Measurements from ENCODE around the gene HCK.

The HCK gene

DNA sequence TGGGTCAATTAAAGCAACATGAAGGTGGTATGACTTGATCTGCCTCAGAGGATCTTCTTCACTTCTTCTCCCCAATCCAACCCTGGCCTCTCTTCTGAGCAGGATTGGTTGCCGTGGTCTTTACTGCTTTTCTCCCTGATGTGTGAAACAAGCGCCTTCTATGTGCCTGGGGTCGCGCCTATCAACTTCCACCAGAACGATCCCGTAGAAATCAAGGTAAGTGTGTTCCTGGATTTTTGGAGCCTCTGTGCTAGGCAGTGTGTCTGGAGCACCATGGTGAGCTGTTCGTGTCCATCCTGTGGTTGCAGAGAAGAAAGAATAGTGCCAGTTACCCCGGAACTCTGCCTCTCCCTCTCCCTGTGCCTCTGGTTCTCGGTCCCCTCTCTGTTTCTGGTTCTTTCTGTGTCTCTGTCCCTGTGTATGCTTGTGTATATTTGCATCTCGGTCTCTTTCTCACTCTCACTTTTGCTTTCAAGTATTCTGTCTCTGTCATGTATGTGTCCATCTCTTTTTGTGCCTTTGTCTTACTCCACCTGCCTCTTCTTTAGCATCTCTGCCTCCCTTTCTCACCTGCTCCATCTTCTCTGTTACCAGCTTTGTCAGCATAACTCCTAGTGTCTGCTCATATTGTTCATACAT, 81.0 kb downstream of the HCK start:
- DNase-seq = no peak

DNA sequence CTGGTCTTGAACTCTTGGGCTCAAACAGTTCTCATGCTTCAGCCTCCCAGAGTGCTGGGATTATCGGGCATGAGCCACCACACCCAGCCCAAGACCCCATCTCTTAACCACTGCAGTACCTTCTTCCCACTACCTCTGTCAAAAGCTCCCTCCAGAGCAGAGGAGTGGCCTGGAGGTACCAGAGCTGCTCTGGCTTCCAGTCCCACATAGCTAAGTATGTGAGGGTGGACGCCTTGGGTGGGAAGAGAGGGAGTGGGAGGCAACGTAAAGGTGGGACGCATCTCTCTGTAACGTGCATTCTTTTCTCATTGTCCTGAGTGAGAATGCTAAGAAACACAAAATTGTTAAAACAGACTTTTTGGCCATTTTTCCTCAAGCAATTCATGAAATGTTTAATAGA, 82.0 kb downstream of the HCK start:
- no peak for DNase-seq

GRCh38 chr20:32135983-32136515, 84.0 kb downstream of the HCK start:
- no peak for DNase-seq

DNA sequence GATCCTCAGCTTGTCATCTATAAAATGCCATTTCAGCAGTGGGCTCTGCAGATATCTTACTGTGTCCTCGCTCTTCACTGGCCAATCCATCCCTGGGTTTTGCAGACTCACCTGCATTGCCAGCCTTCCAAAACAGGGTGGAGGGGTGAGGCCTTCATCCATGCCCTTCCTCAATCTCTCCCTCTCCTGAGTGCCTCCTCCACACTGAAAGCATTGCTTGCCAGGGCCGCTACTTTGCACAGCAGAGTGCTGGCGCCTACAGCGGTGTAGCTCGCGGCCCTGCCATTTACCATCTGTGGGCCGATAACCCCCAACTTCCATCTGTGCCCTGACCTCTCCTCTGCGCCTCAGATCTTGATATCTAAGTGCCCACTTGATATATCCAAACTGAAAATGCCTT, 86.9 kb downstream of the HCK start:
- DNase-seq = no peak

DNA sequence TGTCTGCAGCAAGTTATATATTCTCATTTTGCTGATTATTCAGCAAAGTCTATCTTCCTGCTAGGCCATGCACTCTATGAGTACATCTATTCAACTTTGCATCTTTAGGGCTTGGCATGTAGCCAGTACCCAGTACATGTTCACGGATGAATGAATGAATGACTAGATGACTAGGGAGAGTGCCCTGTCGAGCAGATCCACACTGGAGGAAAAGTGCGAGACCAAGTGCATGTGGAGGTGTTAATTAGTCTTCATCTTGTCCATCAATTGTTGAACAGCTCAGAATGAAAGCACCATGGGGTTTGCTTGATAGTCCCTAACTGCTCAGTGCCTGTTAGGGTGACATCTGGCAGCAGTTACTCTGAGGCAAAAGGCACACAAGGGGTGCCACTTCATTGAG, 87.9 kb downstream of the HCK start:
- DNase-seq = no peak

DNA sequence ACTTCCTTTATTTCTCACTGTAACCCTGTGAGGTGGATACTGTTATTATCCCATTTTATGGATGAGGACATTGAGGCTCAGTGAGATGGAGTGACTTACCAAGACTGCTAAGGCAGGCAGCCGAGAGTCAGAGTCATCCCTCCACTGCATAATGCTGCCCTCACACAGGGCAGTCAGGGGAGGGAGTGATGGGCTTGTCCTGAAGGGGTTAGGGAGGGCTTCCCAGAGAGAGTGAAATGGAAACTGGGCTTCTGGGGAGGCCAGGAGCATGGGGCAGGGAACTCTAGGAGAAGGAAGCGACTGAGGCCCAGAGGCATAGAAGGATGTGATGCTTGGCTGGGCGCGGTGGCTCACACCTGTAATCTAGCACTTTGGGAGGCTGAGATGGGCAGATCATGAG, 88.6 kb downstream of the HCK start:
- no peak for DNase-seq

DNA sequence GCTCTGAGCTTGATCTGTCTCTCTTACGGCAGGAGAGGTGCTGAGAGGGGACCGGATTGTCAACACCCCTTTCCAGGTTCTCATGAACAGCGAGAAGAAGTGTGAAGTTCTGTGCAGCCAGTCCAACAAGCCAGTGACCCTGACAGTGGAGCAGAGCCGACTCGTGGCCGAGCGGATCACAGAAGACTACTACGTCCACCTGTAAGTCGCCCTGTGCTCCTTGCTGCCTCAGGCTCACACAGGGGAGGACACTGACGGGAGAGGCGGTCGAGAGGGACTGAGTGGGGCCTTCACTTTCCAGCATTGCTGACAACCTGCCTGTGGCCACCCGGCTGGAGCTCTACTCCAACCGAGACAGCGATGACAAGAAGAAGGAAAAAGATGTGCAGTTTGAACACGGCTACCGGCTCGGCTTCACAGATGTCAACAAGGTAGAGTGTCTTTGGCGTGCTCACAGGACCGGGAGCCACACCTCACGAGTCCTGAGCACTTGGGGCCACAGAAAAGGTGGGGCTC, 89.5 kb downstream of the HCK start:
- no peak for DNase-seq

GRCh38 chr20:32142088-32142487, 90.0 kb downstream of the HCK start:
- DNase-seq = no peak

DNA sequence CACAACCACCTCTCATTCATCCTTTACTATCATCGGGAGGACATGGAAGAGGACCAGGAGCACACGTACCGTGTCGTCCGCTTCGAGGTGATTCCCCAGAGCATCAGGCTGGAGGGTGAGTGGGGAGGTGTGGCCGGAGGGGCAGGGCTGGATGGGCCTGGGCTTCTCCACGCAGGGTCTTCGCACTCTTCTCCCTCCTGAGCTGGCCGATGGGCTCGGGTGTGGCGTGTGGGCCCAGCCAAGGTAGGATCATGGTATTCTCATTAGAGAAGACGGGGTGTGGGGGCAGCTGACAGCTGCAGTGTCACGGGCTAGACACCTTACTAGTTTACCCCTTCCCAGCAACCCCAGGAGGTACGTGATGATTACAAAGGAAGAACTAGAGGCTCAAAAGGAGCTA, 90.9 kb downstream of the HCK start:
- no peak for DNase-seq

DNA sequence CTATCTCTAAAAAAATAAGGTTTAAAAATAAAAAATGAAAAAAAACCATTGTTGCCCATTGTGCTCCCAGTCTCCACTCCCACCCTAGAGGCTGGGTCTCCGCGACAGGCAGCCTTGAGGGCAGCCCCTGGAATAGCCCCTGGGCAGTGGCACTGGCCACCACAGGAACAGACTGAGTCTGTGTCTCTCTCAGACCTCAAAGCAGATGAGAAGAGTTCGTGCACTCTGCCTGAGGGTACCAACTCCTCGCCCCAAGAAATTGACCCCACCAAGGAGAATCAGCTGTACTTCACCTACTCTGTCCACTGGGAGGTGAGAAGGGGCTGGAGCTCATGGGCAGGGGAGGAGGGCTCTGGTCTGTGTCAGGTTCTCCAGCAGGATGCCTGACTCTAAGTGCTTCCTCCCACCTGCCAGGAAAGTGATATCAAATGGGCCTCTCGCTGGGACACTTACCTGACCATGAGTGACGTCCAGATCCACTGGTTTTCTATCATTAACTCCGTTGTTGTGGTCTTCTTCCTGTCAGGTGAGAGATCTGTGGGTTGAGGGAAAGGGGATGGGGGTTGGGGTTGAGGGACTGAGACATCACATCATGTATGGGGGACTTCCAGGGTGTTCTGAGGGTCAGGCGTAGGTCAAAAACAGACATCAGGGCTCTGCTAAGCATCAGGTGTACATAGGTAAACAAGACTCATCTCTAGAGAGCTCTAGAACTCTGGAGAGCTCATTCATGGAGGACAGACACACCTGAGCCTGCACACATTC, 93.0 kb downstream of the HCK start:
- DNase-seq = no peak

- DNase-seq = no peak
Measured at GRCh38 chr20:32149566-32150170, 97.6 kb downstream of the HCK start.

DNA sequence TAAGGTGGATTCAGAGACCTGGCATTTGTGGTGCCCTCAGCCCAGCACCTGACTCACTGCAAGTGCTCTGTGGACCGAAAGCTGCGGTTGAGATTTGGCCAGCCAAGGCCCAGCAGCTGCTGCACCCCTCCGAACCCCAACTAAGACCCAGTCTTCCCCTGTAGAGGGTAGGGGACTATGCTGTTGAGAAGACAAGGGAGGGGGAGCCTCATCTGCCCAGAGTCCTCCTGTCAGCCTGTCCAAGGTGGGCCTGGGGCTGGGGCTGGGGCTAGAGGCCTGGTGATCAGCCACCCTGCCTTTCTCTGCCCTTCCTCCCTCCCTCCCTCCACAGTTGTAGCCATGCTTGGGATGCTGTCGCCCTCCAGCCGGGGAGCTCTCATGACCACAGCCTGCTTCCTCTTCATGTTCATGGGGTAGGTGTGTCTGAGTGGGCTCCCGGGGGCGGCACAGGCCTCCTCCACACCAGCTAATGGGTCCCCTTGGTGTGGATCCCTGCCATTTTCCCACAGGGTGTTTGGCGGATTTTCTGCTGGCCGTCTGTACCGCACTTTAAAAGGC, 98.3 kb downstream of the HCK start:
- DNase-seq = no peak

All from stimulated activated naive CD4-positive, alpha-beta T cell treated with Interleukin-2 at 50 U/mL for 16 hours (primary cell).